Keratinocyte (primary cell): ENCODE measurements around the gene NEK2. TPM values are rescaled to one million over a fixed set of nuclear protein-coding genes. Genes with fewer than 3 reads are reported as not detected.

ENCODE experiments used
- DNase-seq: peaks from one replicate; pipeline ENCODE4 v3.0.0-alpha.2; 2011; ENCODE audit warnings: low read depth, missing footprints, low spot score
- FAIRE-seq: peaks from 2 replicates; lab custom pipeline; 2011; peaks lifted over from hg19 to GRCh38; lab: Jason Lieb, UNC
- H2AFZ ChIP-seq: 2 replicates; pipeline ENCODE4 v1.6.0; 2012; ENCODE audit warnings: low read length, control low read depth, inconsistent platforms; ENCODE audit not compliant: control insufficient read depth
- H3K27ac ChIP-seq: 2 replicates; pipeline ENCODE4 v1.5.1; 2011; ENCODE audit warnings: low read length; ENCODE audit not compliant: control insufficient read depth, insufficient read depth
- H3K27me3 ChIP-seq: 3 replicates; pipeline ENCODE4 v1.6.0; 2011; ENCODE audit warnings: low read length; ENCODE audit not compliant: control insufficient read depth, insufficient read depth; ENCODE audit errors: extremely low read depth
- H3K36me3 ChIP-seq, 2 experiments: 2 replicates in 1 of 2; 3 replicates in 1 of 2; pipeline ENCODE4 v1.5.1; 2011; ENCODE audit warnings: low read length in 2 of 2, mild to moderate bottlenecking in 1 of 2; ENCODE audit not compliant: control insufficient read depth in 2 of 2, insufficient read depth in 2 of 2; ENCODE audit errors: extremely low read depth in 1 of 2
- H3K4me1 ChIP-seq: 3 replicates; pipeline ENCODE4 v1.5.1; 2011; ENCODE audit warnings: low read length; ENCODE audit not compliant: control insufficient read depth, insufficient read depth; ENCODE audit errors: extremely low read depth
- H3K4me2 ChIP-seq: 3 replicates; pipeline ENCODE4 v1.6.0; 2011; ENCODE audit warnings: low read depth, low read length; ENCODE audit not compliant: control insufficient read depth, insufficient read depth; ENCODE audit errors: extremely low read depth
- H3K4me3 ChIP-seq, 3 experiments: fragments of 200-600 bp in 1 of 3; sonication (generic) in 1 of 3; 2 replicates in 2 of 3; 3 replicates in 1 of 3; pipeline ENCODE4 v1.5.1; 2011 to 2016; ENCODE audit warnings: low read length in 3 of 3, mild to moderate bottlenecking in 3 of 3, control low read depth in 2 of 3, inconsistent platforms in 1 of 3, low read depth in 1 of 3, mixed read lengths in 1 of 3, mixed run types in 1 of 3, moderate library complexity in 1 of 3; ENCODE audit not compliant: control insufficient read depth in 2 of 3, insufficient read depth in 2 of 3; ENCODE audit errors: extremely low read depth in 1 of 3
- H3K79me2 ChIP-seq: 2 replicates; pipeline ENCODE4 v1.6.0; 2012; ENCODE audit warnings: low read length; ENCODE audit not compliant: control insufficient read depth, insufficient read depth
- H3K9ac ChIP-seq: 3 replicates; pipeline ENCODE4 v1.6.0; 2011; ENCODE audit warnings: low read length; ENCODE audit not compliant: control insufficient read depth, insufficient read depth; ENCODE audit errors: extremely low read depth
- H3K9me1 ChIP-seq: 3 replicates; pipeline ENCODE4 v1.6.0; 2011; ENCODE audit warnings: low read length; ENCODE audit not compliant: control insufficient read depth, insufficient read depth; ENCODE audit errors: extremely low read depth
- H3K9me3 ChIP-seq: 2 replicates; pipeline ENCODE4 v1.5.1; 2012; ENCODE audit warnings: low read depth, low read length; ENCODE audit not compliant: control insufficient read depth
- H4K20me1 ChIP-seq: 3 replicates; pipeline ENCODE4 v1.6.0; 2011; ENCODE audit warnings: low read length; ENCODE audit not compliant: control insufficient read depth, insufficient read depth; ENCODE audit errors: extremely low read depth
- EZH2 ChIP-seq: IDR thresholded peaks from one replicate; pipeline ENCODE4 v1.6.1; 2012; ENCODE audit warnings: inconsistent platforms, mild to moderate bottlenecking, low read length, moderate library complexity
- dilution Hi-C: fragments of 300-500 bp; cut with MboI; formaldehyde crosslinking; loops from one replicate; pipeline ENCODE4 v1.7.0; 2020; ENCODE audit warnings: low sequenced_read_pairs; ENCODE audit not compliant: extremely low pct_ligation_motif_present
- polyA plus RNA-seq, 5 experiments: library from polyadenylated mRNA; depleted of rRNA in 3 of 5; stranded (reverse) in 3 of 5; stranded (forward) in 1 of 5; unstranded in 1 of 5; fragments of >200 nt; gene quantifications; 1 replicate in 1 of 5; 2 replicates in 3 of 5; 3 replicates in 1 of 5; pipeline versions ENCODE4 v1.2.1 to v1.2.3, GENCODE V29; 2011 to 2012; ENCODE audit warnings: missing spikeins in 2 of 5, low read depth in 1 of 5, low replicate concordance in 1 of 5
- TF ChIP-seq, protein P1 (sequence below), 3 experiments: IDR thresholded peaks in 1 of 3; conservative IDR thresholded peaks in 1 of 3; optimal IDR thresholded peaks in 1 of 3; 2 replicates in 2 of 3; 3 replicates in 1 of 3; pipeline versions ENCODE3 to v1.5.1; 2011; ENCODE audit warnings: low read length in 3 of 3, mild to moderate bottlenecking in 3 of 3, moderate library complexity in 2 of 3, control low read depth in 1 of 3, inconsistent platforms in 1 of 3; ENCODE audit not compliant: insufficient read depth in 2 of 3; ENCODE audit errors: extremely low read depth in 1 of 3

Gene NEK2
- polyA plus RNA-seq, 1 donor (not counting 4 experiments of a cell fraction or from before 2014, with no cell fraction given), result 10.8 TPM

GRCh38 chr1:211653959-211654496, 21.4 kb downstream of the NEK2 start:
- Histone ChIP-seq H3K4me1 (peaks cover 7% of the 10 kb centered on the region), H3K9me1 (no peaks in the 10 kb centered on the region), H3K9ac (no peak overlapping the region), H3K4me3 (no peak overlapping the region), H2AFZ (no peak overlapping the region), H4K20me1 (no peaks in the 10 kb centered on the region), H3K9me3 (no peaks in the 10 kb centered on the region), H3K79me2 (no peaks in the 10 kb centered on the region), H3K27me3 (no peaks in the 10 kb centered on the region), H3K27ac (no peak overlapping the region), H3K36me3 (no peaks in the 10 kb centered on the region), H3K4me2 (peak overlapping the region; percentile 6)
- FAIRE-seq, result no peak
- dilution Hi-C loops, result no loop called here
- DNase-seq, result no peak
- TF ChIP-seq, protein P1, sequence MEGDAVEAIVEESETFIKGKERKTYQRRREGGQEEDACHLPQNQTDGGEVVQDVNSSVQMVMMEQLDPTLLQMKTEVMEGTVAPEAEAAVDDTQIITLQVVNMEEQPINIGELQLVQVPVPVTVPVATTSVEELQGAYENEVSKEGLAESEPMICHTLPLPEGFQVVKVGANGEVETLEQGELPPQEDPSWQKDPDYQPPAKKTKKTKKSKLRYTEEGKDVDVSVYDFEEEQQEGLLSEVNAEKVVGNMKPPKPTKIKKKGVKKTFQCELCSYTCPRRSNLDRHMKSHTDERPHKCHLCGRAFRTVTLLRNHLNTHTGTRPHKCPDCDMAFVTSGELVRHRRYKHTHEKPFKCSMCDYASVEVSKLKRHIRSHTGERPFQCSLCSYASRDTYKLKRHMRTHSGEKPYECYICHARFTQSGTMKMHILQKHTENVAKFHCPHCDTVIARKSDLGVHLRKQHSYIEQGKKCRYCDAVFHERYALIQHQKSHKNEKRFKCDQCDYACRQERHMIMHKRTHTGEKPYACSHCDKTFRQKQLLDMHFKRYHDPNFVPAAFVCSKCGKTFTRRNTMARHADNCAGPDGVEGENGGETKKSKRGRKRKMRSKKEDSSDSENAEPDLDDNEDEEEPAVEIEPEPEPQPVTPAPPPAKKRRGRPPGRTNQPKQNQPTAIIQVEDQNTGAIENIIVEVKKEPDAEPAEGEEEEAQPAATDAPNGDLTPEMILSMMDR (optimal IDR thresholded peaks at IDR 0.05 in 1 of 3, IDR thresholded peaks at IDR 0.05 in 1 of 3, conservative IDR thresholded peaks at IDR 0.05 in 1 of 3; ENCODE audit: extremely low read depth in 1 of 3, insufficient read depth in 2 of 3, low read length in 3 of 3), result no peak
- no peak for TF ChIP-seq EZH2

DNA sequence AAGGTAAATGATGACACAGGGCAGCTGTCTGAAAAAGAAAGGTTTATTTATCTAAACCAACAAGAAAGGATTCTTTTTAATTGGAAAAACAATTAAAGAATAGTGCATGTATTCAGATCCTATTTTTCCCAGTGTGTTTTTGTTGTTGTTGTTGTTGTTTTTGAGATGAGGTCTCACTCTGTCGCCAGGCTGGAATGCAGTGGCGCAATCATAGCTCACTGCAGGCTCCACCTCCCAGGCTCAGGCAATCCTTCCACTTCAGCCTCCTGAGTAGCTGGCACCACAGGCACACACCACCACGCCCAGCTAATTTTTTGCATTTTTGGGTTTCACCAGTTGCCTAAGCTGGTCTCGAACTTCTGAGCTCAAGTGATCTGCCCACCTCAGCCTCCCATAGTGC, 22.1 kb downstream of the NEK2 start:
- no peaks in the 10 kb centered on the region for H4K20me1 ChIP-seq
- no peaks in the 10 kb centered on the region for H3K27me3 ChIP-seq
- no peaks in the 10 kb centered on the region for H3K9me1 ChIP-seq
- H3K4me3 ChIP-seq, result no peak overlapping the region
- dilution Hi-C loops, result no loop called here
- H2AFZ ChIP-seq, result no peak overlapping the region
- TF ChIP-seq, protein P1 (optimal IDR thresholded peaks at IDR 0.05 in 1 of 3, IDR thresholded peaks at IDR 0.05 in 1 of 3, conservative IDR thresholded peaks at IDR 0.05 in 1 of 3; ENCODE audit: extremely low read depth in 1 of 3, insufficient read depth in 2 of 3, low read length in 3 of 3), result no peak
- TF ChIP-seq EZH2, result no peak
- no peak overlapping the region for H3K4me2 ChIP-seq
- DNase-seq (no peak), FAIRE-seq (no peak)
- no peaks in the 10 kb centered on the region for H3K9me3 ChIP-seq
- H3K79me2 ChIP-seq, result no peaks in the 10 kb centered on the region
- H3K36me3 ChIP-seq, result no peaks in the 10 kb centered on the region
- no peak overlapping the region for H3K27ac ChIP-seq
- H3K4me1 ChIP-seq, result peaks cover 12% of the 10 kb centered on the region
- H3K9ac ChIP-seq, result no peak overlapping the region
